Body of pancreas (tissue), 4 donors: Measurements from ENCODE around the gene AZIN2. TPM values are rescaled to one million over a fixed set of nuclear protein-coding genes. Genes with fewer than 3 reads are reported as not detected.

Experiments
- ATAC-seq: fragments of 150-250 bp; one replicate; pipeline ENCODE4 v1.9.1; 2016
- DNase-seq, 4 donors: peaks; one replicate each; pipeline ENCODE4 v3.0.0-alpha.2; 2019
- H3K27ac ChIP-seq, 4 donors: fragments of 200-600 bp; sonication (generic); 1 replicate in 3 of 4; 2 replicates in 1 of 4; pipeline versions ENCODE4 v1.5.1 to v1.6.1; 2016 to 2019; ENCODE audit warnings: mild to moderate bottlenecking in 1 of 4, mixed read lengths in 1 of 4, moderate library complexity in 1 of 4
- H3K27me3 ChIP-seq, 2 donors: fragments of 200-600 bp; sonication (generic); one replicate each; pipeline ENCODE4 v1.6.0; 2016; ENCODE audit warnings: mild to moderate bottlenecking in 1 of 2
- H3K36me3 ChIP-seq, 2 donors: fragments of 200-600 bp; sonication (generic); replicated peaks in 1 of 2; 2 replicates each; pipeline ENCODE4 v1.5.1; 2016; ENCODE audit warnings: low read depth in 2 of 2; ENCODE audit not compliant: insufficient read depth in 1 of 2
- H3K4me1 ChIP-seq: fragments of 200-600 bp; sonication (generic); one replicate; pipeline ENCODE4 v1.6.0; 2016
- H3K4me3 ChIP-seq, 2 donors: fragments of 200-600 bp; sonication (generic); 1 replicate in 1 of 2; 2 replicates in 1 of 2; pipeline ENCODE4 v1.5.1; 2016 to 2019
- H3K9me3 ChIP-seq, 3 donors: fragments of 200-600 bp; sonication (generic); 1 replicate in 2 of 3; 2 replicates in 1 of 3; pipeline ENCODE4 v1.5.1; 2016
- CTCF ChIP-seq, 7 experiments: fragments of 450-650 bp in 4 of 7; fragments of 200-600 bp in 3 of 7; sonication (generic) in 3 of 7; IDR thresholded peaks; one replicate each; pipeline ENCODE4 v1.5.1; 2016 to 2019; ENCODE audit warnings: antibody characterized with exemption in 7 of 7
- POLR2A ChIP-seq, 3 donors: fragments of 450-650 bp; IDR thresholded peaks; one replicate each; pipeline ENCODE4 v1.6.1; 2016; ENCODE audit warnings: antibody characterized with exemption in 3 of 3, mild to moderate bottlenecking in 2 of 3
- WGBS, 2 donors: methylation state at CpG; one replicate each; pipeline ENCODE4 v1.1.5; 2017; 5-methylcytosine and 5-hydroxymethylcytosine counted together
- intact Hi-C: fragments of 100-400 bp; cut with DNase I; formaldehyde crosslinking; loops from one replicate; pipeline ENCODE4 v1.15.1; 2023
- total RNA-seq, 2 donors: library from RNA; depleted of rRNA; stranded (reverse); fragments of >200 nt; gene quantifications; one replicate each; pipeline ENCODE4 v1.1.0, GENCODE V29; 2016

The AZIN2 gene
- total RNA-seq, 2 donors from 2014 or later, result 1.0 to 1.6 TPM

DNA sequence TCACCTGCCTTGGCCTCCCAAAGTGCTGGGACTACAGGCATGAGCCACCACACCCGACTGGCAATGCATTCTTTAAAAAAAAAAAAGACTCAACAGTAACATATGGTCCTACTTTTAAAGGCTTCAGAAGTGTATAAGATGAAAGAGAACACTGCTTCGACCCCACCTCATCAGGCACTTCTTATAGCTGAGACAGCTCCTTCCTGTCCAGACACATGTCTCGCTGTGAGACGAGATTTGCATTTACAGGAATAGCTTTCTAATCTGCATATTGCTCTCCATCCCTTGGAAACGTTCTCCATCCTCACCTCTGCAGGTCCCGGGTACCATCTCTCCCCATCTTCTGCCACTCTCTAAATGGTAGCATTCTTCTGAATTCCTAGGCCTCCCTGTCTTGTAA lies 6.7 kb downstream of the AZIN2 start:
- intact Hi-C loops, result no loop called here
- WGBS, 2 donors, result 67 to 79% methylated on average over 6 of the region's 6 CpGs
- no peak for DNase-seq

GRCh38 chr1:33088119-33088906 lies 7.4 kb downstream of the AZIN2 start:
- Histone ChIP-seq H3K9me3 (no peaks in the 10 kb centered on the region), H3K27me3 (no peaks in the 10 kb centered on the region), H3K27ac (no peak overlapping the region), H3K4me1 (no peaks in the 10 kb centered on the region), H3K4me3 (no peak overlapping the region), H3K36me3 (no peaks in the 10 kb centered on the region)
- DNase-seq, result no peak
- TF ChIP-seq POLR2A (IDR thresholded peaks at IDR 0.05) (no peak), CTCF (IDR thresholded peaks at IDR 0.05) (no peak)
- intact Hi-C loops, result no loop called here
- ATAC-seq, result no peak
- WGBS, 2 donors, result 67 to 69% methylated on average over 9 of the region's 9 CpGs

More for the DNA sequence above, 6.7 kb downstream of the AZIN2 start:
- TF ChIP-seq CTCF (IDR thresholded peaks at IDR 0.05), result no peak
- TF ChIP-seq POLR2A (IDR thresholded peaks at IDR 0.05), result no peak
- H3K4me1 ChIP-seq, result no peaks in the 10 kb centered on the region
- no peaks in the 10 kb centered on the region for H3K27me3 ChIP-seq
- no peak for ATAC-seq
- no peaks in the 10 kb centered on the region for H3K9me3 ChIP-seq
- no peaks in the 10 kb centered on the region for H3K36me3 ChIP-seq
- no peak overlapping the region for H3K4me3 ChIP-seq
- no peak overlapping the region for H3K27ac ChIP-seq

DNA sequence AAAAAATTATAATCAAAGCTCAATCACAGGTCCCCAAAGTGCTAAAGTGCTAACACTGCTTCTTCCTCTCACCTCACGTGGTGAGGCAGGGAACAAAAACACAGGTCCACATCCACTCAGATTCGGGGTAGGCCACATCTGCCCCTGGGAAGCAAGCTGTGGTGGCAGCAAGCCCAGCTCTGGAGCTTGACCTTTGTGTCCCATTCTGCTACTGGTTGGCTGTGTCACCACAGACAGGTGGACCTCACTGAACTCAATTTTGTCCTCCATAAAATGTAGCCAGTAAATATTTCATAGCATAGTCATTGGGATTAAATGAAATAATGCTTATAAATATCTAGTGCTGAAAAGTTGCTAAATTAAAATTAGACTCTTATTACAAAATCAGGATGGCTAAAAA lies 8.5 kb downstream of the AZIN2 start:
- Histone ChIP-seq H3K9me3 (no peaks in the 10 kb centered on the region), H3K36me3 (no peaks in the 10 kb centered on the region), H3K4me3 (no peak overlapping the region), H3K27me3 (no peaks in the 10 kb centered on the region), H3K4me1 (no peaks in the 10 kb centered on the region), H3K27ac (no peak overlapping the region)
- WGBS, 2 donors, result 62 to 65% methylated on average over 2 of the region's 2 CpGs
- no peak for ATAC-seq
- intact Hi-C loops, result no loop called here
- DNase-seq, result no peak
- no peak for TF ChIP-seq POLR2A (IDR thresholded peaks at IDR 0.05)
- TF ChIP-seq CTCF (IDR thresholded peaks at IDR 0.05), result no peak

- Histone ChIP-seq H3K4me3 (no peak overlapping the region), H3K9me3 (no peaks in the 10 kb centered on the region), H3K36me3 (no peaks in the 10 kb centered on the region), H3K4me1 (no peaks in the 10 kb centered on the region), H3K27ac (no peak overlapping the region), H3K27me3 (no peaks in the 10 kb centered on the region)
- TF ChIP-seq CTCF (IDR thresholded peaks at IDR 0.05), result no peak
- 80 to 84% methylated on average over 10 of the region's 10 CpGs for WGBS, 2 donors
- DNase-seq (no peak), ATAC-seq (no peak)
- intact Hi-C loops, result loop anchor here (10.0 kb wide), 1 partner anchor 372 kb away; no protein-coding TSS in a partner anchor
These were observed 11.5 kb downstream of the AZIN2 start for GRCh38 chr1:33092438-33092837.

- Histone ChIP-seq H3K27ac (no peak overlapping the region), H3K9me3 (no peaks in the 10 kb centered on the region), H3K4me1 (no peaks in the 10 kb centered on the region), H3K36me3 (no peaks in the 10 kb centered on the region), H3K27me3 (no peaks in the 10 kb centered on the region), H3K4me3 (no peak overlapping the region)
- intact Hi-C loops, result loop anchor here (10.0 kb wide), 1 partner anchor 372 kb away; no protein-coding TSS in a partner anchor
- 84 to 99% methylated on average over 5 of the region's 5 CpGs for WGBS, 2 donors
- DNase-seq, result no peak
- TF ChIP-seq CTCF (IDR thresholded peaks at IDR 0.05), result no peak
- TF ChIP-seq POLR2A (IDR thresholded peaks at IDR 0.05), result no peak
- no peak for ATAC-seq
These were observed 12.1 kb downstream of the AZIN2 start for GRCh38 chr1:33093004-33093403.
